Endothelial cell (in vitro differentiated cells): ENCODE data around the gene PTPRE. TPM values are rescaled to one million over a fixed set of nuclear protein-coding genes. Genes with fewer than 3 reads are reported as not detected.
A peak's percentile ranks its signal among the peaks of the same experiment; 100 is the strongest.

Experiments
- DNase-seq: peaks from one replicate; pipeline ENCODE4 v3.0.0; 2021; ENCODE audit warnings: low spot score
- H3K27ac Mint-ChIP-seq: one replicate; pipeline ENCODE4 v1.8.0; 2021; ENCODE audit warnings: mixed read lengths, inconsistent platforms; ENCODE audit not compliant: unreplicated experiment
- H3K27me3 Mint-ChIP-seq: one replicate; pipeline ENCODE4 v1.8.0; 2021; ENCODE audit warnings: mild to moderate bottlenecking, moderate library complexity, mixed read lengths, inconsistent platforms; ENCODE audit not compliant: unreplicated experiment
- H3K36me3 Mint-ChIP-seq: one replicate; pipeline ENCODE4 v1.8.0; 2021; ENCODE audit warnings: mild to moderate bottlenecking, low read depth, mixed read lengths, inconsistent platforms; ENCODE audit not compliant: unreplicated experiment
- H3K4me1 Mint-ChIP-seq: one replicate; pipeline ENCODE4 v1.8.0; 2021; ENCODE audit warnings: mild to moderate bottlenecking, mixed read lengths, inconsistent platforms; ENCODE audit not compliant: unreplicated experiment
- H3K4me3 Mint-ChIP-seq: one replicate; pipeline ENCODE4 v1.8.0; 2021; ENCODE audit warnings: mild to moderate bottlenecking, mixed read lengths, inconsistent platforms; ENCODE audit not compliant: unreplicated experiment
- H3K9me3 Mint-ChIP-seq: one replicate; pipeline ENCODE4 v1.8.0; 2021; ENCODE audit warnings: mixed read lengths, inconsistent platforms; ENCODE audit not compliant: unreplicated experiment
- CTCF ChIP-seq: fragments of 200-600 bp; sonication (generic); IDR thresholded peaks from one replicate; pipeline ENCODE4 v1.5.0; 2021; ENCODE audit warnings: antibody characterized with exemption; ENCODE audit not compliant: unreplicated experiment
- total RNA-seq: library from RNA; stranded (reverse); fragmentation: NEBNext Ultra II Directional; extraction: Animal tissue kit (Norgen Biotek cat#: 25700); gene quantifications from one replicate; pipeline ENCODE4 v1.2.1, GENCODE V29; 2021; ENCODE audit not compliant: unreplicated experiment

Gene PTPRE
- total RNA-seq, 1 donor from 2014 or later, result 117 TPM

GRCh38 chr10:127899766-127900387 is 7.0 kb upstream of the PTPRE start:
- H3K27me3 Mint-ChIP-seq, result no peaks in the 10 kb centered on the region
- no peaks in the 10 kb centered on the region for H3K36me3 Mint-ChIP-seq
- H3K9me3 Mint-ChIP-seq, result no peaks in the 10 kb centered on the region
- no peak overlapping the region for H3K4me3 Mint-ChIP-seq
- H3K27ac Mint-ChIP-seq, result no peak overlapping the region
- no peak for DNase-seq
- peaks cover 4% of the 10 kb centered on the region for H3K4me1 Mint-ChIP-seq
- no peak for TF ChIP-seq CTCF

GRCh38 chr10:127903789-127904188 is 3.1 kb upstream of the PTPRE start:
- Mint-ChIP-seq H3K9me3 (no peaks in the 10 kb centered on the region), H3K36me3 (peaks cover 13% of the 10 kb centered on the region), H3K27me3 (peaks cover 9% of the 10 kb centered on the region), H3K27ac (no peak overlapping the region), H3K4me3 (no peak overlapping the region), H3K4me1 (peaks cover 22% of the 10 kb centered on the region)
- no peak for TF ChIP-seq CTCF
- DNase-seq, result no peak

- TF ChIP-seq CTCF, result no peak
- H3K9me3 Mint-ChIP-seq, result no peaks in the 10 kb centered on the region
- peaks cover 16% of the 10 kb centered on the region for H3K36me3 Mint-ChIP-seq
- peaks cover 10% of the 10 kb centered on the region for H3K27me3 Mint-ChIP-seq
- no peak overlapping the region for H3K4me3 Mint-ChIP-seq
- no peak overlapping the region for H3K27ac Mint-ChIP-seq
- peaks cover 28% of the 10 kb centered on the region for H3K4me1 Mint-ChIP-seq
- no peak for DNase-seq
These were observed 2.4 kb upstream of the PTPRE start for GRCh38 chr10:127904311-127905000.

- H3K27me3 Mint-ChIP-seq, result peaks cover 10% of the 10 kb centered on the region
- TF ChIP-seq CTCF, result no peak
- H3K27ac Mint-ChIP-seq, result peak overlapping the region; percentile 53
- H3K9me3 Mint-ChIP-seq, result no peaks in the 10 kb centered on the region
- no peak for DNase-seq
- peaks cover 21% of the 10 kb centered on the region for H3K36me3 Mint-ChIP-seq
- peaks cover 35% of the 10 kb centered on the region for H3K4me1 Mint-ChIP-seq
- peak overlapping the region; percentile 80 for H3K4me3 Mint-ChIP-seq
These were observed 1.7 kb upstream of the PTPRE start for GRCh38 chr10:127905001-127905847.

- no peak for TF ChIP-seq CTCF
- Mint-ChIP-seq H3K36me3 (peaks cover 24% of the 10 kb centered on the region), H3K4me1 (peaks cover 40% of the 10 kb centered on the region), H3K27ac (peak overlapping the region; percentile 53), H3K9me3 (no peaks in the 10 kb centered on the region), H3K27me3 (peaks cover 10% of the 10 kb centered on the region), H3K4me3 (peak overlapping the region; percentile 80)
- no peak for DNase-seq
These were observed 1.0 kb upstream of the PTPRE start for GRCh38 chr10:127905848-127906261.
